ENCODE measurements around the gene ST6GAL1.

DNA sequence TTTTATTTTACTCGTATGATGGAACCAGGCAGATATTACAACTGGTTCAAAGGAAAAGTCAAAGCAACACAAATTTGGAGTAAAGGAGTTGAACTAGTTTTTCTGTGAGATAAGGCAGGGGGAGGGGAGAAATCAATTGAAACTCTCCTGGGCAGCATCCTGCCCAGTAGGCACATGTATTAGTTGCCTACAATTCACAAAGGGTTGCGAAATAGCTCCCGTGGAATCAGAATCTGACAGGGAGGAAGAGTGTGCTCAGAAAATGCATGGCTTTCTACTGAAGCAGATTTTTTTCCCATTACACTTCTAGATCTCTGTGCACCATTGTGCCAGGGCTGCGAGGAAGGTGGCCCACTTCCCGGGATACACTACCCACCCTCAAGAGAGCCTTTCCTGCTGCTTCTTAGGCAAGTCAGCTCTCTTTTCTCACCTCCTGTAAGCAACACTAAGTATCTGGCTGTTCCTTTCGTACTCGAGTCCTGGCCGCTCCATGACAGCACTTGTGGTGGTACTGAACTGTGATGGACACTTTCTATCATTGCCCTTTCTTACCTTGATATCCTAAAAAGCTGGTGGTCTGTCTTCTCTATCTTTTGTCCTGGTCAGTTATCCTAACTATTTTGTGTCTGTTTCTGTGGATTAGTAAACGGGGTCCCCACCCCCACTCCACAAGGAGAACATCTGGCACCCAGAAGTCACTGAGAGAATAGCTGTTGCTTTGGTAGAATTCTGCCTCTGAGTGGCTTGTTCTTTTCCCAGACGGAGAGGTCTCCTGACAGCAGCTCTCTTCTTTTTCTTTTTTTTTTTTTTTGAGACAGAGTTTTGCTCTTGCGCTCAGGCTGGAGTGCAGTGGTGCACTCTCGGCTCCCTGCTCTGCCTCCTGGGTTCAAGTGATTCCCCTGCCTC is 134.1 kb downstream of the ST6GAL1 start:
- no peak for TF ChIP-seq POLR2AphosphoS5 (IDR thresholded peaks at IDR 0.05)
- TF ChIP-seq POLR2A (IDR thresholded peaks at IDR 0.05): no peak
- no peak for TF ChIP-seq CTCF (IDR thresholded peaks at IDR 0.05)
- TF ChIP-seq EP300 (IDR thresholded peaks at IDR 0.05): no peak

Measured in upper lobe of left lung (tissue), 4 donors.